Ovary (tissue), 3 donors: ENCODE measurements around the gene ZBTB9.

Experiments
- CTCF ChIP-seq, 3 donors: fragments of 450-650 bp in 2 of 3; fragments of 200-600 bp in 1 of 3; IDR thresholded peaks; one replicate each; pipeline versions ENCODE4 v1.5.1 to v1.8.0; 2016 to 2022; ENCODE audit warnings: antibody characterized with exemption in 3 of 3, mild to moderate bottlenecking in 1 of 3
- EP300 ChIP-seq: sonication (generic); formaldehyde crosslinking; IDR thresholded peaks from one replicate; pipeline ENCODE4 v1.6.1; 2017; ENCODE audit warnings: antibody characterized with exemption
- POLR2A ChIP-seq: fragments of 450-650 bp; IDR thresholded peaks from one replicate; pipeline ENCODE4 v1.6.1; 2017; ENCODE audit warnings: antibody characterized with exemption, mild to moderate bottlenecking, moderate library complexity
- donor health status: DM: no; HTN: no; CAD: no.

- TF ChIP-seq POLR2A (no peak), CTCF (IDR thresholded peaks at IDR 0.05) (no peak), EP300 (no peak)
Measured at GRCh38 chr6:33405386-33405940, 48.9 kb upstream of the ZBTB9 start.
